HG02938 (cell line): Measurements from ENCODE around the gene MMP11.
"Not testable (repeated sequence)": the region's sequence is repeated elsewhere in the genome, so short reads cannot be mapped to it uniquely, and the experiment has no call there.

ENCODE experiments used
- ATAC-seq: cut with Tn5 transposase; IDR thresholded peaks from one replicate; pipeline ENCODE4 v1.9.1; 2021; ENCODE audit warnings: mild to moderate bottlenecking, moderate library complexity; ENCODE audit not compliant: unreplicated experiment

MMP11 gene, protein sequence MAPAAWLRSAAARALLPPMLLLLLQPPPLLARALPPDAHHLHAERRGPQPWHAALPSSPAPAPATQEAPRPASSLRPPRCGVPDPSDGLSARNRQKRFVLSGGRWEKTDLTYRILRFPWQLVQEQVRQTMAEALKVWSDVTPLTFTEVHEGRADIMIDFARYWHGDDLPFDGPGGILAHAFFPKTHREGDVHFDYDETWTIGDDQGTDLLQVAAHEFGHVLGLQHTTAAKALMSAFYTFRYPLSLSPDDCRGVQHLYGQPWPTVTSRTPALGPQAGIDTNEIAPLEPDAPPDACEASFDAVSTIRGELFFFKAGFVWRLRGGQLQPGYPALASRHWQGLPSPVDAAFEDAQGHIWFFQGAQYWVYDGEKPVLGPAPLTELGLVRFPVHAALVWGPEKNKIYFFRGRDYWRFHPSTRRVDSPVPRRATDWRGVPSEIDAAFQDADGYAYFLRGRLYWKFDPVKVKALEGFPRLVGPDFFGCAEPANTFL

DNA sequence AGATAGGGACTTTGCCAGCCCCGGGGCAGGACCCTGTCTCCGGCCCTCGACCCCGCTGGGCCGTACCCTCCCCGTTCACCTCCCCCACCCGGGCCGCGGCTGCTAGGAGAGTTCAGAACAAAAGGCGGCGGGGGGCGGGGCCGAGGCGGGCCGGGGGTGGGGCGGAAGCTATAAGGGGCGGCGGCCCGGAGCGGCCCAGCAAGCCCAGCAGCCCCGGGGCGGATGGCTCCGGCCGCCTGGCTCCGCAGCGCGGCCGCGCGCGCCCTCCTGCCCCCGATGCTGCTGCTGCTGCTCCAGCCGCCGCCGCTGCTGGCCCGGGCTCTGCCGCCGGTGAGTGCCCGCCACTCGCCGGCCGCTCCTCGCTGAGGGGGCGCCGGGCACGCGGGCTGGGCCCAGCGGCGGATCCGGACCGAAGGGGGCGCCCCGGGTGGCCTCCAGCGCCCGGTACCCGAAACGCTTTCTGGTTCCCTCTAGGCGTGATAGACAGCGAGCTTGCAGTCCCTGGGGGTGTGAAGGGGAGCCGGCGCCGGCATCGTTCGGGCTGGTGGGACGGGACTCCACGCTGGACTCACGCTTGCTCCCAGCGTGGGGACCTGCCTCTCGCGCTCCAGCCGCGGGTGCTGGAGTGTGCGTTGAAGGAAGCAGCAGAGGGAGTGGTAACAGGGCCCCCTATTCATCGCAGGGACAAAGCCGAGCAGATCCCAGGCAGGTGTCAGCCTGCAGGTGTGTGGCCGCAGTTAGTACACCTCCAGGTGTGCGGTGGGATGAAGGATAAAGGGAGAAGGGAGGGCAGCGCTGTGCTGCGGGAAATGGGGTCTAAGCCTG lies at the start of gene MMP11:
Gene MMP11, plus strand, starts transcription at position 201 of the 825 bp plus-strand sequence. Its CDS starts 22 bp downstream, at position 223.
- ATAC-seq = no peak

DNA sequence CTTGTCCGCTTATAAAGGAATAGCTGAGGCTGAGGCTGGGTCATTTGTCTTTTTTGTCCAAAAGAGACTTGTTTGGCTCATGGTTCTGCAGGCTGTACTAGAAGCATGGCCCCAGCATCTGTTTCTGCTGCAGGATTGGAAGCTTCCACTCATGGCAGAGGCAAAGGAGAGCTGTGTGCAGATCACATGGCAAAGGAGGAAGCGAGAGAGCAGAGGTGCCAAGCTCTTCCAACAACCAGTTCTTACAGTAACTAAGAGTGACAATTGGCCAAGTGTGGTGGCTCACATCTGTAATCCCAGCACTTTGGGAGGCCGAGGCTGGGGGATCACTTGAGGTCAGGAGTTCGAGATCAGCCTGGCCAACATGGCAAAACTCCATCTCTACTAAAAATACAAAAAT lies 44.5 kb upstream of the MMP11 start:
- ATAC-seq = not testable (repeated sequence)

DNA sequence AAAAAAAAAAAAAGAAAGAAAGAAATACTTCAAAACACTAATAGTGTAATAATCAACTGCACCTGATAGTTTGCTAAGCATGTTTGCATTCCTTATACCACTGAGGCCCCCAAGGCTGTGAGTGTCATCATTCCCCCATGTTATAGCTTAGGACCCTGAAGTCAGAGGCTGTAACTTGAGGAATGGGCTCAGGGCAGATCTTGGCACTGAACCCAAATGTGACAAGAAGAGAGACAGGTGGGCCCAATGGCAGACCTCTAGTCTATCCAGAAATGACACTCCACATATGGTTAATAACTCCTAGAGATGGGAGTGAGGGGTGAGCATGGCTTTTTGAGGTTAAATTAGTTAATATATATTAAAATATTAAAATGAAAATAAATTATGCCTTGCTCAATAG lies 35.0 kb upstream of the MMP11 start:
- ATAC-seq = no peak

DNA sequence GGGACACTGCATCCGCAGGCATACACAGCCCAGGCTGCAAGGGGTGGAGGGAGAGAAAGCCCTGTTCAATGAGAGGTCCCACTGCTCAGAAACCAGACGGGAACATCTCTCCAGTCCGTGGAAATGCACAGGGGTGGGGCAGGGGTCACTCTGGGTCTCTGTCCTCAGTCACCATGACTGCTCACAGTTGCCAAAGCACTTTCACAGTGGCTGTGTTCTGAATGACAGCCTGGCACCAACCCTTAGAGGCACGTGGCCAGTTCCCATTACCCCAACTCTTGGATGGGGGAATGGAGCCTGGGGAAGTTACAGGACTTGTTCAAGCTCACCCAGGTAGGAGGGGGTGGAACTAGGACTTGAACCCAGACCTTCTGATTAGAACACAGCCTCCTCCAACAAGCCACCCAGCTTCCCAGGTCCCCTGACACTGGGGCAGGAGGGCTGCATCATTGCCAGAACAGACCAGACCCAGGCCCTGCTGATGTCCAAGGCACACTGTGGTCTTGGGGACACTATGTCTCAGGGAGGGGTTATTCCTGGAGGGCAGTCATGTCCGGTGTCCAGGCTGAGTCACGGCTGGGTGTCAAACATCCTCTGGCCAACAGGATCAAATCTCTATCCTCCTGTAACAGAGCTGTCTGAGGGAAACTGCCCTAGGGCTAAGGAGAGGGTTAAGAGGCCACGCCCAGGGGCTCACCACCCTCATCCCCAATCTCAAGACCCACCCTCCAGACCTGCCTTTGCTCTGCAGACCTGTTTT lies 30.0 kb upstream of the MMP11 start:
- ATAC-seq = no peak

DNA sequence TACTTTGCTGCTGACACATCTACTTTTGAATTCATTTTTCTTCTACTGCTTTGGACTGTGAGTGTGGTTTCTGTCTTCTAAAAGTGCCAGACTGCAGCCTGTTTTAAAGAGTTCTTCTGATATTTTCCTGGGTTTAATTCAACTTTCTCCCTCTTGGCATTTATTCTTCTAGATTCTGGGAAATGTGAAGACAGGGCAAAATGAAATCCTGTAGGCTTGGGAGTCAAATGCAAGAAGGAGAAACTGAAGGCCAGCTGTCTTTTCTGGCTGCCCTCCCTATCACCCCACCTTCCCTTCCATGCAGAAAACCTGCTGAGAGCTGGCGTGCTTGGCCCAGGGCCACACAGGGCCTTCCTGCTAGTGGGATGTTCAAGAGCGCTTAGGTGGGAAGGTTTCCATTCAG lies 29.3 kb upstream of the MMP11 start:
- no peak for ATAC-seq

DNA sequence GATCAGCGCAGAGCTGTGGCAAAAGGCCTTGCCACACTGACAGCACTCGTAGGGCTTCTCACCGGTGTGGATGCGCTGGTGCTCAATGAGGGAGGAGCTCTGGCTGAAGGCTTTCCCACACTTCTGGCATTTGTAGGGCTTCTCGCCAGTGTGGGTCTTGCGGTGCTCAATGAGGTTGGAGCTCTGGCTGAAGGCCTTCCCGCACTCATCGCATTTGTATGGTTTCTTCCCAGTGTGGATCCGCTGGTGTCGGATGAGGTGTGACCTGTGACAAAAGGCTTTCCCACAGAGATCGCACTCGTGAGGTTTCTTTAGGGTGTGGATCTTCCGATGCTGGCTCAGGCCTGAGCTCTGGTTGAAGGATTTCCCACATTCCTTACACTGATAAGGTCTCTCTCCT lies 28.6 kb upstream of the MMP11 start:
- ATAC-seq = no peak

DNA sequence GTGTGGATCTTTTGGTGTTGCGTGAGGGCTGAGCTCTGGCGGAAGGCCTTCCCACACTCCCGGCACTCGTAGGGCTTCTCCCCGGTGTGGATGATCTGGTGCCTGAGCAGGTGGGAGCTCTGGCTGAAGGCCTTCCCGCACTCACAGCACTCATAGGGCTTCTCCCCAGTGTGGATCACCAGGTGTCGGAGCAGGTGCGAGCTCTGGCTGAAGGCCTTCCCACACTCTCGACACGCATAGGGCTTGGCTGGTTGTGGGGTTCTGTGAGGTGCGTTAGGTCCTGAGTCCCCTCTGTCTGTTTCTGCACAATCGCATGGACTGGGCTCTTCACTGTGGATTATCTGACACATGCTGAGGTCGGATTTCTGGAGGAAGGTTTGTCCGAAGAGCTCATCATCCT lies 28.2 kb upstream of the MMP11 start:
- no peak for ATAC-seq

DNA sequence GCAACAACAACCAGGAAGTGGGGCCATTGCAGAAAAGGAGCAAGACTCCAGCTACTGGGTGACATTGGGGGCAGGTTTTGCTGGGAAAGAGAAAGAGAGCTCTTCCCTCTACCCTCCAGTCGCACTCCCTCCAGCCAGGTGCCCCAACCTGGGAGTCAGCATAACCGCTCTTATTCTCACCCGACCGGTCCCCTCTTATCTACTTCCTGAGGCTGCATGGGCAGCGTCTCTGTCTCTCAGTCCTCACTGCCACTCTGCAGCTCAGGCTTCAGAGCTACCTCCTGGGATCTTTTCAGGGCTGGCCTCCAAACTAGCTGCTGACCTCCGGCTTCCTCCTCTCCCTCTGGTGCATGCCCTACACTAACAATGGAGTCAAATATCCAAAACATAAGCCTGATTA lies 26.9 kb upstream of the MMP11 start:
- no peak for ATAC-seq

DNA sequence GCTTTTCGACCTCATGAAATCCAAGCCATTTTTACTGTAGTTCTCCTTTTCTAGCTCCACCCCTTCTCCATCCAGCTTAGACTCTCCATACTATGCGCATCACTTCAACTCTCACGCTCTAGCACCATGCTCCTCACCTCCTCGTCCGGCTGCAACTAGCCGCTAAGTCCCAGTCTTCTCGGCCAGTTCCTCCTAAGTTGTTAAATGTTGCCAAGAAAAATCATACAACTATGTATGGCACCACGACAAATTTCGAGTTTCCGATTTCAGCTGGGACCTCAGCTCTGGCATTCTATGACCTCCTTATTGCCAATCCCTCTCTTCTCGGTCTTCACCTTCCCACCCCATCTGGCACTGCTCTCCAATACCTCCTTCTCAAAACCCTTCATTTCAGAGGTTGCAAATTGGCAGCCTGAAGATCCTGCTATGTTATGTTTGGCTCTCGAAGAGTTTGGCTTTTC lies 22.8 kb upstream of the MMP11 start:
- no peak for ATAC-seq

DNA sequence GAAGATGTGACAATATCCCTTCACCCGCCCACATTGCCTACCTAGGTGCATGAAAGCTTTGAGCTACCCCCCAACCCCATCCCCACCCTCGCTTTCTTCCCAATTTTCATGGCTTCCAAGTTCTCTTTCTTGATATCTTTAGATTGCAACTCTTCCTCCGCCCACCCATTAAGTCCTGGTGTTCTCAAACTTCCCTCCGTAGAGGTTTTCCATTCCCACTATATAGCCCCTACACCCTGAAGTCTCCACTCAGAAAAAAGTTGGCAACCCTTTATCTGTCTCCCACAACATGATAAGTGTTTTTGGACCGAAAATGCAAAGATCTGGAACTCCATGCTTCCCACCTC lies 22.3 kb upstream of the MMP11 start:
- ATAC-seq = no peak

DNA sequence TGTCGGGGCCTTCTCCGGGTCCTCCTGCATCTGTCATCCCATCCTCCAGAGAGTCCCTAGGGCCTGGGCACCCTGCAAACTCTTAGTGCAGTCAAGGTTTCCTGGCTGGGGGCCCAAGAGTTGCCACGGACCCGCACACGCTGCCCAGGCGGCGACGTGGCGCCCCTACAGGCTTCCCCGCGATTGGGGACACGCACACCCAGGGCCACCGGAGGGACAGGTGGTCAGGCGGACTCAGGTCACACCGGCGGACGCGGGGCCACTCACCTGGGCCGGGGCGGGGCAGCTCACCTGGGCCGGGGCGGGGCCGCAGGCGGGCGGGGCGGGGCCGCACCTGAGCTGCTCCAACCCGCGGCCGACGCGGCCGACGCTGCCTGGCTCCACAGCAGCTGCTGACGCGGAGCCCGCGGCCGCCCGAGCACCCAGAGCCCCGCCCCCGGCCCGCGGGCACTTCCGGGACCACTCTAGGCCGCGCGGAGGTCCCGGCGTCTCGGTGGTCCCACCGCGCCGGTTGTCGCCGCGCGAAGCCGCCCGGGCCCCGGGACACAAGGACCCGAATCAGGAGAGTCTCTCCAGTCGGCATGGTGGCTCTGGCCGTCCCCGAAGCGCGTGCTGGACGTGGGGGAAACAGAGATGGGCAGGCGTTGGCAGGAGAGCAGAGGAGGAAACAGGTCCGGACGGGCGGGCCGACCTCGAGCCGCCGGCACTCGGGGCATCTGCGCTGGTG lies 21.8 kb upstream of the MMP11 start, which contains the start of gene ZNF70:
Gene ZNF70, minus strand, starts transcription at position 399 of the 727 bp plus-strand sequence. CDS start 5,972 bp downstream, outside the sequence.
- peak; percentile 43 for ATAC-seq

DNA sequence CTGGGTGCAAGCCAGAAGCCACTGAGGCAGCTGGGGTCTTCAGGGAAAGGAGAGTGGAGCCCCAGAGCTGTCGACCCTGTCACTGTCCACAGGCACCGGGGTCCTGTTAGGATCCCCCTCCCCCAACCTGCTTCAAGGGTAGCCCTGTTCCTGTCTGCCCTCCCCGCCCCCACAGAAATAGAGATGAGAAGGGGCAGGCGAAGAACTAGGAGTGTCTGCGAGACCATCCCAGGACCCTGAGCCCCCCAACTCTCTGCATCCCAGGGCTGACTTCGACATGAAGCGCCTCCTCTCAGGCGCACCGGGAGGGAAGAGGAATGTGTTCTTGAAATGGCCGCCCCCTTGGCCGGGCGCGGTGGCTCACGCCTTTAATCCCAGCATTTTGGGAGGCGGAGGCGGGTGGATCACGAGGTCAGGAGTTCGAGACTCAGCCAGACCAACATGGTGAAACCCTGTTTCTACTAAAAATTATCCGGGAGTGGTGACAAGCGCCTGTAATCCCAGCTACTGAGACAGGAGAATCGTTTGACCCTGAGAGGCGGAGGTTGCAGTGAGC lies 21.1 kb upstream of the MMP11 start:
- ATAC-seq = no peak

DNA sequence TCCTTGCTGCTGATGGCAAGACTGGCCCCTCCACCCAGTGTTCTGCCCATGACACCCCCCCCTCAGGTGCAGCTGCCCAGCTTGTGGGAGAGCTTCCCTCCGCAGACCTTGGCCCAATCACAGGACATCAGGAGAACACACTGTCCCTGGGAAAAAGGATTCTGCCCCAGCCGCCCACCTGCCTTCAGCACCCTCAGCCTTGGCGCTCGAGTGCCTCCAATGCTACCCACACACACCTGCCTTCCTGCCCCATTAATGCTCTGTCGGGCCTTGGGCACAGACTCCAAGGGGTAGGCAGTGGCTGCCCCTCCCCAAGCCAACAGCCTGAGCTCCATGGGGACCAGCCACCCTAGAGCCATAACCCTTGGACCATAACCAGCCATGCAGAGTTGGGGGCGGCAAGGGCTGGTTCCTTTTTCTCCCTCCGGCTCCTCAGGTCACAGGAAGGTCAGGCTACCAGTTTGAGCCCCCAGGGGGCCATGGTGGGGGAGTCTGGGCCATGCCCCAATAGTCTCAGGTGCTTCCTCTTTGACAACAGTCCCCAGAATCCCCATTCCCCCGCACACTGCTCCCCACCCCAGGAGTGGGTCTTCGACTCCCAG lies 20.5 kb upstream of the MMP11 start:
- no peak for ATAC-seq

DNA sequence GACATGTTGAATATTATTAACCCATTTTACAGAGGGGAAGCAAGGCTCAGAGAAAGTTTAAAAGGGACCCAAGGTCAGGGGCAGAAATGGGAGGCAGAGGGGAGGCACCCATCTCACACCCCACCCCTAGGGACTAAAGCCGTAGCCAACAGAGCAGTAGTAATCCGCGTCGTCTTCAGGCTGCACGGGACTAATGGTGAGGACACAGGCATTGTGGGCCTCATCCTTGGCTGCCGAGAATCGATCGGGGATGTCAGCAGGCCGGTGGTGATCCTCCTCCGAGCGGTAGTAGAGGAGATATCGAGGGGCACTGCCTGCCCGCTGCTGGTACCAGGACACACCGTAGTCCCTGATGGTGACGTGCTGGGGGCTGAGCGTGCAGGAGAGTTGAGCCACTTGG lies 19.9 kb upstream of the MMP11 start:
- no peak for ATAC-seq

DNA sequence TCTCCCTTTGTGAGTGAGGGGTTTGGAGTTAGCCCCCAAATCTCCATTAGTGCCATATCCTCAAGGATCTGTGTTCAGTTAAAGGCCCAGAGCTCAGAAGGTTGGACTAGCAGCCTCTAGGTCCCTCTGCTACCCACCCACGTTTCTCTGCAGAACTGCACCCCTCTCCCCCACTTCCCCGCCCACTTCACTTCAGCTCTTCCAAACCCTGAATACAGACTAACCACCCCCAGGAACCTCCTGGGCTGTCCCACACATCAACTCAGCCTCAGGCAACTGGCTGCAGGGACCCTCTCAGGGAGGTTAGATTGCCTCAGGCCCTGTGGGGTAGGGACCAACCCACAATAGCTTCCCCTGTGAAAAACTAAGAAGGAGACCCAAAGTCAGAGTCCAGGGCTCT lies 19.3 kb upstream of the MMP11 start:
- ATAC-seq = no peak

DNA sequence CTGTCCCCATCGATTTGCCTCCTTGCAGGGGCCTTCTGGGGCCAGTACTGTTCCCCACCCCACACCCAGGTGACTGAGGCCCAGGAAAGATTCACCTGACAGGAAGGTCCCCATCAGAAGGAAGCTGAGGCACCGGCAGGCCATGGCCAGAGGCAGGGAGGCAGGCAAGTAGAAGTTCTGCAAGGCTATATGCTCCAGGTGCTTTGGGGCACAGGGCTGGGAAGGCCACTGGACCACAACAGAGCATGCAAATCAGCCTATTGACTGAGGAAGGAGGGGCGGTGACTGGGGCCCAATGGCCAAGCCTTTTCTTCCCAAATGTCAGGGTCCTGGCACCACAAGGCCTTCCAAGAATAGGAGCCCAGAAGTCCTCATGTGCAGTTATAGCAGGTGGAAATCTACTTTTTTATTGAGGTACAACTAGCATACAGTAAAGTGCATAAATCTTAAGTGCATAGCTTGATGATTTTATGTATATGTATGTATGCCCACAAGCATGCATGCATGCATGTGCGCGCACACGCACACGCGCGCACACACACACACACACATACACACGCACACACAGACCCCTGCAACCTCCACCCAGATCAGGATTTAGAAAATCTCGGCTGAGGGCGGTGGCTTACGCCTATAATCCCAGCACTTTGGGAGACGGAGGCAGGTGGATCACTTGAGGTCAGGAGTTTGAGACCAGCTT lies 18.3 kb upstream of the MMP11 start, which contains the start of gene VPREB3:
Gene VPREB3, minus strand, starts transcription at position 206 of the 700 bp plus-strand sequence. Its CDS starts 62 bp downstream, at position 144.
- ATAC-seq = no peak

DNA sequence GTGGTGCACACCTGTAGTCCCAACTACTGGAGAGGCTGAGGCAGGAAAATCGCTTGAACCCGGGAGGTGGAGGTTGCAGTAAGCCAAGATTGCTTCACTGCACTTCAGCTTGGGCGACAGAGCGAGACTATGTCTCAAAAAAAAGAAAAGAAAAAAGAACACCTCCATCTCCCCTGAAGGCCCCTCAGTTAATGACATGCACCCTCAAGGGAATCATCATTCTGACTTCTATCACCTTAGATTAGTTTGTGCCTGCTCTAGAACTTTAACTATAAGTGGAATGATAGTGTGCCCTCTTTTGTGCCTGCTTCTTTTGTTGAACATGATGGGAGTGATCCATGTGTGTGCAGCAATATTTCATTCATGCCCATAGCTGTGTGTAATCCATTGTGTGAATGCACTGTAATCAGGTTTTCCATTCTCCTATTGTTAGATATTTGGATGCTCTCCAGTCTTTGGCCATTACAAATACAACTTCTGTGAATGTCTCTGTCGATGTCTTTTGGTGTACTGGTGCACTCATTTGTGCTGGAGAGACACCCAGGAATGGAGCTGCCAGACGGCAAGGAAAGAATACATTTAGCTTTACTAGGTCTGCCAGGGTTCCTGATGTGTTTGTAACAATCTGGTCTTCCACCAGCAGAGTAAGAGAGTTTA lies 17.5 kb upstream of the MMP11 start:
- no peak for ATAC-seq

DNA sequence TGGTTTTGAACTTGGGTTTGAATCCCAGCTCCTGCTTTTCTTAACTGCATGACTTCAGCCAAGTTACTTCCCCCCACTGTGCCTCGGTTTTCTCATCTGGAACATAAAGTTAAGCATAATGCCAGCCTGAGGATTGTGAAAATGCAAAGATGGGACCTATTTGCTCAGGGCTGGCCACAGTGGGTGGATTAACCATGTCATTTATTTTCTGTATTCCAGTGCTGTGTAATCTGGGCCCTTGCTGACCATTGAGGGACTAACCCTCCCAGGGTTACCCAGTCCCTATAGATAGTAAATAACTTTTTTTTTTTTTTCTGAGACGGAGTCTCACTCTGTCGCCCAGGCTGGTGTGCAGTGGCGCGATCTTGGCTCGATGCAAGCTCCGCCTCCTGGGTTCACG lies 16.9 kb upstream of the MMP11 start:
- no peak for ATAC-seq
